Adrenal gland (tissue), 5 donors: ENCODE results near the gene OSCP1.

Experiments
- CTCF ChIP-seq, 6 experiments: fragments of 450-650 bp in 4 of 6; fragments of 200-600 bp in 2 of 6; sonication (generic) in 1 of 6; IDR thresholded peaks; 1 replicate in 5 of 6; 2 replicates in 1 of 6; pipeline versions ENCODE4 v1.5.1 to v1.8.0; 2016 to 2021; ENCODE audit warnings: antibody characterized with exemption in 6 of 6, mild to moderate bottlenecking in 2 of 6, moderate library complexity in 1 of 6
- POLR2A ChIP-seq, 2 donors: fragments of 450-650 bp; IDR thresholded peaks; one replicate each; pipeline ENCODE4 v1.6.1; 2017; ENCODE audit warnings: antibody characterized with exemption in 2 of 2, mild to moderate bottlenecking in 2 of 2, moderate library complexity in 1 of 2
- donor health status: DM: no; HTN: no; CAD: no.

GRCh38 chr1:36463463-36463802 is 13.2 kb upstream of the OSCP1 start:
- TF ChIP-seq CTCF (IDR thresholded peaks at IDR 0.05), result no peak
- TF ChIP-seq POLR2A (IDR thresholded peaks at IDR 0.05), result no peak
